Ovary (tissue), 3 donors: Measurements from ENCODE around the gene GUK1.

Experiments
- EP300 ChIP-seq: sonication (generic); formaldehyde crosslinking; IDR thresholded peaks from one replicate; pipeline ENCODE4 v1.6.1; 2017; ENCODE audit warnings: antibody characterized with exemption
- POLR2A ChIP-seq: fragments of 450-650 bp; IDR thresholded peaks from one replicate; pipeline ENCODE4 v1.6.1; 2017; ENCODE audit warnings: antibody characterized with exemption, mild to moderate bottlenecking, moderate library complexity
- TF ChIP-seq, protein P1 (sequence below), 3 donors: fragments of 450-650 bp in 2 of 3; fragments of 200-600 bp in 1 of 3; IDR thresholded peaks; one replicate each; pipeline versions ENCODE4 v1.5.1 to v1.8.0; 2016 to 2022; ENCODE audit warnings: antibody characterized with exemption in 3 of 3, mild to moderate bottlenecking in 1 of 3
- donor health status: DM: no; HTN: no; CAD: no.

GRCh38 chr1:228101994-228102790, 37.9 kb upstream of the GUK1 start:
- TF ChIP-seq EP300 = no peak
- TF ChIP-seq, protein P1, sequence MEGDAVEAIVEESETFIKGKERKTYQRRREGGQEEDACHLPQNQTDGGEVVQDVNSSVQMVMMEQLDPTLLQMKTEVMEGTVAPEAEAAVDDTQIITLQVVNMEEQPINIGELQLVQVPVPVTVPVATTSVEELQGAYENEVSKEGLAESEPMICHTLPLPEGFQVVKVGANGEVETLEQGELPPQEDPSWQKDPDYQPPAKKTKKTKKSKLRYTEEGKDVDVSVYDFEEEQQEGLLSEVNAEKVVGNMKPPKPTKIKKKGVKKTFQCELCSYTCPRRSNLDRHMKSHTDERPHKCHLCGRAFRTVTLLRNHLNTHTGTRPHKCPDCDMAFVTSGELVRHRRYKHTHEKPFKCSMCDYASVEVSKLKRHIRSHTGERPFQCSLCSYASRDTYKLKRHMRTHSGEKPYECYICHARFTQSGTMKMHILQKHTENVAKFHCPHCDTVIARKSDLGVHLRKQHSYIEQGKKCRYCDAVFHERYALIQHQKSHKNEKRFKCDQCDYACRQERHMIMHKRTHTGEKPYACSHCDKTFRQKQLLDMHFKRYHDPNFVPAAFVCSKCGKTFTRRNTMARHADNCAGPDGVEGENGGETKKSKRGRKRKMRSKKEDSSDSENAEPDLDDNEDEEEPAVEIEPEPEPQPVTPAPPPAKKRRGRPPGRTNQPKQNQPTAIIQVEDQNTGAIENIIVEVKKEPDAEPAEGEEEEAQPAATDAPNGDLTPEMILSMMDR (IDR thresholded peaks at IDR 0.05) = no peak
- no peak for TF ChIP-seq POLR2A
